Ovary (tissue), 3 donors: Measurements from ENCODE around the gene KIF14.

ENCODE experiments used
- CTCF ChIP-seq, 3 donors: fragments of 450-650 bp in 2 of 3; fragments of 200-600 bp in 1 of 3; IDR thresholded peaks; one replicate each; pipeline versions ENCODE4 v1.5.1 to v1.8.0; 2016 to 2022; ENCODE audit warnings: antibody characterized with exemption in 3 of 3, mild to moderate bottlenecking in 1 of 3
- POLR2A ChIP-seq: fragments of 450-650 bp; IDR thresholded peaks from one replicate; pipeline ENCODE4 v1.6.1; 2017; ENCODE audit warnings: antibody characterized with exemption, mild to moderate bottlenecking, moderate library complexity
- donor health status: DM: no; HTN: no; CAD: no.

GRCh38 chr1:200556002-200556401 is 64.5 kb downstream of the KIF14 start:
- TF ChIP-seq POLR2A (no peak), CTCF (IDR thresholded peaks at IDR 0.05) (no peak)
